Activated CD8-positive, alpha-beta memory T cell treated with anti-CD3 and anti-CD28 coated beads, Interleukin-2, amount 50 U/mL, for 48 hours (primary cell): Measurements from ENCODE around the gene ARCN1.

Experiments used
- DNase-seq: peaks from one replicate; pipeline ENCODE4 v3.0.0-alpha.2; 2020

Gene ARCN1

DNA sequence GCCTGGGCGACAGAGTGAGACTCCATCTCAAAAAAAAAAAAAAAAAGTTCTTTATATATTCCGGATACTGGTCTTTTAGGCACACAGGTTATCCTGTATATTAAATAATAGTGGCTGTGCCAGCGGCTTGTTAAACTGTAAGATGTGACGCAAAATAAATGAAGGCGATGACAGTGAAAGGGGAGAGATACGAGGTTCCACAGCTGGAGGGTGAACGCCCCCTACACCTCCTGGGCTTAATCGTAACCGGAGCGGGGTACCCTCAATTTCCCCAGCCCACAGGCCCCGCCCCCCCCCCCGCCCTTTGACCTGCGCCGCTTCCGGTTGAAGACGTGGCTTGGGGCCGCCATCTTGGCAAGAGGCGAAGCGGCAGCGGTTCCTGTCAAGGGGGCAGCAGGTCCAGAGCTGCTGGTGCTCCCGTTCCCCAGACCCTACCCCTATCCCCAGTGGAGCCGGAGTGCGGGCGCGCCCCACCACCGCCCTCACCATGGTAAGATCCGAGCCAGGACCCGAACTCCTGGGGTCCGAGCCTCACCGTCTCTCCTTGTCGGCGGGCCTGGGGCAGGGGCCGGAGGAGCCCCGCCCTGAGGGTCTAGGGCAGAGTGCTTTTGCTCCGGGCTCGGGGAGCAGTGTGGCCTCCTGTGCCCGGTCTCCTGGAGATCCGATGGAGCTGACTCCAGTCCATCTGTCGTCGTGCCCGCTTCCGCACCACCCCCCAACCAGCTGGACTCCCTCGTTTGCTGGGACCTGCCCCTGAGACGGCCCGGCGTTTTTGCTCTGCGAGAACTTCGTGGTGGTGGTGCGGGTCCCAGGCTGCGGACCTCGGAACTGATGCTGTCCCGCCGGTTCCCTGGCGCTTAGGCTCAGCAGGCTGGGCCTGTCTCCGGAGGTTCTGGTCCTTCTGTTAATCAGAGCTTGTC, at the start of gene ARCN1:
Gene ARCN1, plus strand, starts transcription at position 349 of the 920 bp plus-strand sequence. Its CDS starts 139 bp downstream, at position 488.
- peak; percentile 86 for DNase-seq

DNA sequence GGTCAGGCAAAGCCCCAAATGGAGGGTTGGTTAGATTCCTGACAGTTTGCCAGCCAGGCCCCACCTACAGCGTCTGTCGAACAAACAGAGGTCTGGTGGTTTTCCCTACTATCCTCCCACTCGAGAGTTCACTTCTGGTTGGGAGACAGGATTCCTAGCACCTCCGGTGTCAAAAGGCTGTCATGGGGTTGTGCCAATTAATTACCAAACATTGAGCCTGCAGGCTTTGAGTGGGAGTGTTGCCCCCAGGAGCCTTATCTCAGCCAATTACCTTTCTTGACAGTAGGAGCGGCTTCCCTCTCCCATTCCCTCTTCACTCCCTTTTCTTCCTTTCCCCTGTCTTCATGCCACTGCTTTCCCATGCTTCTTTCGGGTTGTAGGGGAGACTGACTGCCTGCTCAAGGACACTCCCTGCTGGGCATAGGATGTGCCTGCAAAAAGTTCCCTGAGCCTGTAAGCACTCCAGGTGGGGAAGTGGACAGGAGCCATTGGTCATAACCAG, 49.6 kb upstream of the ARCN1 start:
- DNase-seq, result no peak

DNA sequence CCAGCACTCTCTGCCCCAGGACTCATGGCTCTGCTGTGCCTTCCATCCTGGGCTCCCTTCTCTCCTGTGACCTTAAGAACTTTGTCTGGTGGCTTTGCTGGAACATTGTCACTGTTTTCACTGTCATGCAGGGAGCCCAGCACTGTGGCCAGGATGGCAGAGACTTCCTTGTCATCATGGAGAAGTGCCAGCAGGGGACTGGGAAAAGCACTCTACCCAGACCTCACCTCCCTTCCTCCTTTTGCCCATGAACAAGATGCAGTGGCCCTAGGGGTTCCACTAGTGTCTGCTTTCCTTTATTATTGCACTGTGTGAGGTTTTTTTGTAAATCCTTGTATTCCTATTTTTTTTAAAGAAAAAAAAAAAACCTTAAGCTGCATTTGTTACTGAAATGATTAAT, 47.9 kb upstream of the ARCN1 start:
- DNase-seq, result no peak

DNA sequence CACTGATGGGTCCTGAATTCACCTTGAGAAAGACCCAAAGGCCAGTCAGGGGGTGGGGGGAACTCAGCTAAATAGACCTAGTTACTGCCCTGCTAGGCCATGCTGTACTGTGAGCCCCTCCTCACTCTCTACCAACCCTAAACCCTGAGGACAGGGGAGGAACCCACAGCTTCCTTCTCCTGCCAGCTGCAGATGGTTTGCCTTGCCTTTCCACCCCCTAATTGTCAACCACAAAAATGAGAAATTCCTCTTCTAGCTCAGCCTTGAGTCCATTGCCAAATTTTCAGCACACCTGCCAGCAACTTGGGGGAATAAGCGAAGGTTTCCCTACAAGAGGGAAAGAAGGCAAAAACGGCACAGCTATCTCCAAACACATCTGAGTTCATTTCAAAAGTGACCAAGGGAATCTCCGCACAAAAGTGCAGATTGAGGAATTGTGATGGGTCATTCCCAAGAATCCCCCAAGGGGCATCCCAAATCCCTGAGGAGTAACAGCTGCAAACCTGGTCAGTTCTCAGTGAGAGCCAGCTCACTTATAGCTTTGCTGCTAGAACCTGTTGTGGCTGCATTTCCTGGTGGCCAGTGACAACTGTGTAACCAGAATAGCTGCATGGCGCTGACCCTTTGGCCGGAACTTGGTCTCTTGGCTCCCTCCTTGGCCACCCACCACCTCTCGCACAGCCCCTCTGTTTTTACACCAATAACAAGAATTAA, 47.3 kb upstream of the ARCN1 start:
- no peak for DNase-seq

DNA sequence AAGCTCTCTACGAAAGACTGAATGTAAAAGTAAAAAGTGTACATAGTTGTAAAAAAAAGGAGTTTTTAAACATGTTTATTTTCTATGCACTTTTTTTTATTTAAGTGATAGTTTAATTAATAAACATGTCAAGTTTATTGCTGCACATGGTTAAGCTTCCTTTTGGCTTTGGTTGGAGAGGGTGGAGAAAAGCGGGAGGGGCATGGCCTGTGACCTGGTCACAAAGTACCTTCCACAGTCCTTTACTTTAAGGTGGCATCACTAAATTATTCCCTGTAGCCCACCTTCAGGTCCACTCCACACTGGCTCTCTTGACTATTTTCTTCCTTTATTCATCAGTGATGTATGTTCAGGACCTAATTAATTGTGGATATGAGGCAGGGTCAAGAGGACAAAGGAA, 45.5 kb upstream of the ARCN1 start:
- DNase-seq, result no peak

DNA sequence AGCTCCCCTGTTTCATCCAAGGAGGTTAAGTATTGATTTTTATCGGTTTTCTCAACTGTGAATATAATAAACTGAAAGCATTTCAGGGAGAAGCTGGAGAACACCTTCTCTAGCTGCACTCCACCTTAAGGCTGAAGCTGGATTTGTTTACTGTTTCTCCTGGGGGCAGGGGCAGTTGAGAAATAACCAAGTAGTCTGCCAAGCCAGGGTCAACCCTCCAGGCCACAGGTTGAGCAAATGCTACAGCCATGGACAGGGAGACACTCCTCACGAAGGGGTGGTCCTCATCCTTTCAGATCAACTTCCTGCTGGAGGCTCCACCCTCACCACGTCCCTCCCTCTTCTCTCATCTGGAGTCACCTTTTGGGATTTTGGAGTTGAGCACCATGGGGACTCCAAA, 45.1 kb upstream of the ARCN1 start, which contains the start of gene TTC36:
Gene TTC36, plus strand, starts transcription at position 366 of the 400 bp plus-strand sequence. Its CDS starts 21 bp downstream, at position 387.
- DNase-seq, result no peak

DNA sequence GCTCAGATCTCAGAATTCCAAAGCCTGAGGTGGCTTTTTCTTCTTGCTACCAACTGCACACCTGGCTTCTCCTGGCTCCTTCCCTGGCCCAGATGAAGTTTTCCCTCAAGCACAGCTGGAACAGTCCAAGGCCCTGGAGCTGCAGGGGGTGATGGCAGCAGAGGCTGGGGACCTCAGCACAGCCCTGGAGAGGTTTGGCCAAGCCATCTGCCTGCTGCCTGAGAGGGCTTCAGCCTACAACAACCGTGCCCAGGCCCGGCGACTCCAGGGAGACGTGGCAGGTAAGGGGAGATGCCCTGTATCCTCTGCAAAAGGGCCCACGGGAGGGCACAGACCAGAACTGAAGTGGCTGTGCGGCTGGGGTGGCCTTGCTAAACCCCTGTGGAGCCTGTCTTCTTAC, 43.7 kb upstream of the ARCN1 start:
- DNase-seq, result no peak

DNA sequence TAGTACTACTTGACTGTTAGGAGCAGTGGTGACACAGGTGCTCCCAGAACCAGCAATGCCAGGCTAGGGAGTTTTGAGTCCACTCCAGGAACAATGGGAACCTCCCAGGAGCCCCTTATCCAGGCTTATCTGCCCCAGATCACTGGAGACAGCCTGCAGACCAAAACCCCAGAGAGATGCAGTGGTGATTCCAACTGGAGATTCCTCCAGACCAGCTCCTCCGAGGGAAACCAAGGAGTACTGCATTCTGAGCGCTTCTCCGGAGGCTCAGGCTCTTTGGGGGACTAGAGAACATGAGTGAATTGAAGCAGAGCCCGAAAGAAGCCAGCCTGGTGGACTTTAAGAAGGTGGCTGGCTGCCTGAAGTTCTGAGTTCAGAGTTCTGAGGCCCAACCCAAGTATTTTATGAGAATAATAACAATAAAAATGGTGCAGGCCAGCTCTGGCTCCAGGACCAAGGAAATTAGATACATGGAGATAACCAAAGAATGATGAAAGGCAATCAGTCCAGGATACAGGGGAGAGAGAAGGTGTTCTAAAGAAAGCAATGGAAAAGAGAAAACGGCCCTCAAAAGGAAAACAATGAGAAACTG, 42.5 kb upstream of the ARCN1 start:
- no peak for DNase-seq

DNA sequence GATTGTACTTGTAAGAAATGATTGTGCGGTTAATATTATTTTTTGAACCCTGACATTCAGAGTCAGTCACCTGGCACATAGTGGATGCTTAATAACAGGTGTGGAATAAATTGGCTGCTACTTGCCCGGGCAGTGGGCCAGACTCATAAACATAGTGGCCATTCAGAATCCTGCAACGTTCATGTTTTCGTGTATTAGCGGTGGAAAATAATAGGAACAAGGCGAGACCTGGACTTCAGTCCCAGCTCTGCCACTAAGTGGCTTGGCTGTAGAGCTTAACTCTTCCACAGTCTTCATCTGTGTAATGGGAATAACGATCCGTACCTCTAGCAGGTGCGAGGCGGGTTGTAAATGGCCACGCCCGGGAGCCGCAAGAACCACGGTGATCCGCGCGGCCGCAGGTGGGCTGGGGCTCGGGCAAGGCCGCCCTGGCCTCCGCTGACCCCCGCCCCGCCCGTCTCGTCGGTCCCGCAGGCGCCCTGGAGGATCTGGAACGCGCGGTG, 42.0 kb upstream of the ARCN1 start:
- no peak for DNase-seq

DNA sequence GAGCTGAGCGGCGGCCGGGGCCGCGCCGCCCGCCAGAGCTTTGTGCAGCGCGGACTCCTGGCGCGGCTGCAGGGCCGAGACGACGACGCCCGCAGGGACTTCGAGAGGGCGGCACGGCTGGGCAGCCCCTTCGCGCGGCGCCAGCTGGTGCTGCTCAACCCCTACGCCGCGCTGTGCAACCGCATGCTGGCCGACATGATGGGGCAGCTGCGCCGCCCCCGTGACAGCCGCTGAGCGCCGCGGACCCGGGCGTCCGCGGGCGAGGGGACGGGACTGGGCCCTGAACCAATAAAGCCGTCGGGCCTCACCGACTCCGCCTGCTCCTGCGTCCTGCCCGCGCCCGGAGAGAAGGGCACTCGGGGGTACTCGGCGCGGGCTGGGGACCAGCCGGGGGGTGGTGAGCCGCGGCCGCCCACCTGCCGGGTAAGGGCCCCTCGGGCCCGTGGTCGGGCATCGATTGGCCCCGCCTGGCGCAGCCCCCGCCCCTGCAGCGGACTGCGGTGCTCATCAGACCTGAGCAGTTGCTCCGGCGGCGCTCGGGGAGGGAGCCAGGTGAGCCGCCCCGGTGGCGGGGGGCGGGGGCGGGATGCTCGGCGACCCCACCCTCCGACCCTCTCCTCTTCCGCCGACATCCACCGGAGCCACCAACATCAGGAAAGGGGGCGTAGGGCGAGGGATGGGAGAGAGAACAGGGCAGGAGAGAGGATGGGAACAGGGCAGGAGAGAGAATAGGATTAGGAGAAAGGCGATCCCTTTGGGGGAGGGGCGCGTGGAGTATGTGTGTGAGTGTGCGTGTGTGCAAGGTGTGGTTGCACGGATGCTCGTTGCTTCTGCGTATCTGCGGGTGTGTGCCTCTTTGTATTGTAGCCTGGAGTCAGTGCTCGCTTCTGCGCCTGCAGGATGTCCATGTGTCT, 41.3 kb upstream of the ARCN1 start, which contains the start of gene TMEM25:
Gene TMEM25, plus strand, starts transcription at position 510 of the 914 bp plus-strand sequence. CDS start 610 bp downstream, outside the sequence.
- DNase-seq, result peak; percentile 86

DNA sequence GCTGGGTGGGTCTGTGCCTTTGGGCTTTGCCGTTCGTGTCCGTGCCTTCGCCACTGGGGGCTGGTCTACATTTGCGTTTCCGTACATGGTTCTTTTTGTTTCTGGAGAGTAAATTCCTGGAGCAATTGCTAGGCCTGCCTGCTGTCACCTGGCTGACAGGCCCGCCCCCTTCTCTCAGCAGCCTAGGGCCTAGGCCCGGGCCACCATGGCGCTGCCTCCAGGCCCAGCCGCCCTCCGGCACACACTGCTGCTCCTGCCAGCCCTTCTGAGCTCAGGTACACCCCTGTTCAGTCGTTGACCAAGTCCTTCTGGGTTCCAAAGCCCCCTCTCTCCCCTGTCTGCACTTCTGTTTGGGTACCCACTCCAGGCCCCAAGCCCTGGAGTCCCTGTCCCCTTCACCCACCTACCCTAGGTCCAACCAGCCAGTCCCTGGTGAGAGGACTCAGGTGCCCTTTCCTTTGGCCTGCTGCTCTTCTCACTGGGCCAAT, 40.6 kb upstream of the ARCN1 start:
- no peak for DNase-seq

DNA sequence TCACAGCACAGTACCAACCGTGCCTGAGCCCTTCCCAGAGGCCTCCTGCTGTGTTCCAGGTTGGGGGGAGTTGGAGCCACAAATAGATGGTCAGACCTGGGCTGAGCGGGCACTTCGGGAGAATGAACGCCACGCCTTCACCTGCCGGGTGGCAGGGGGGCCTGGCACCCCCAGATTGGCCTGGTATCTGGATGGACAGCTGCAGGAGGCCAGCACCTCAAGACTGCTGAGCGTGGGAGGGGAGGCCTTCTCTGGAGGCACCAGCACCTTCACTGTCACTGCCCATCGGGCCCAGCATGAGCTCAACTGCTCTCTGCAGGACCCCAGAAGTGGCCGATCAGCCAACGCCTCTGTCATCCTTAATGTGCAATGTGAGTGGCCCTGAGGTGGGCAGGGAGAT, 40.1 kb upstream of the ARCN1 start:
- DNase-seq, result no peak

DNA sequence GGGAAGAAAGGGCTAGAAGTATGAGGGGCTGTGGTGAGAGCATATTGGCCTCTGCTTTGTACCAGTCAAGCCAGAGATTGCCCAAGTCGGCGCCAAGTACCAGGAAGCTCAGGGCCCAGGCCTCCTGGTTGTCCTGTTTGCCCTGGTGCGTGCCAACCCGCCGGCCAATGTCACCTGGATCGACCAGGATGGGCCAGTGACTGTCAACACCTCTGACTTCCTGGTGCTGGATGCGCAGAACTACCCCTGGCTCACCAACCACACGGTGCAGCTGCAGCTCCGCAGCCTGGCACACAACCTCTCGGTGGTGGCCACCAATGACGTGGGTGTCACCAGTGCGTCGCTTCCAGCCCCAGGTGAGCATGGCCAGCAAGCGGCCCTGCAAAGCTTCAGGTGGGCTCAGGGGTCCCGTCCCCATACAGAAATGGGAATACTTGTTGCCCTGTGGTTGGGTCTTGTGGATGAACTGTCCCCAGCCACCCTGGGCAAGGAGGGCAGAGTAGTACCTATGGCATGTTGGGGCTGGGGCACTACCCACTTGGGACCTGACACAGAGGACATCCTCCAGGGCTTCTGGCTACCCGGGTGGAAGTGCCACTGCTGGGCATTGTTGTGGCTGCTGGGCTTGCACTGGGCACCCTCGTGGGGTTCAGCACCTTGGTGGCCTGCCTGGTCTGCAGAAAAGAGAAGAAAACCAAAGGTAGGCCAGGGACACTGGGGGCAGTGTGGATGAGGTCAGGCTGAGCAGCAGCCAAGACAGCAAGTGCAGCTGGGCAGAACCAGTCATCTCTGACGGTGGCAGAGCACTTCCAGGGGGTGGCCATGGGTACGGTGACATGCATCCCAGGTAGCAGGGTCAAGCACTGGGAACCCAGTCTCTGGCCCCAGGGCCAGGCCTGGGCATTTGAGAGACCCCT, 39.1 kb upstream of the ARCN1 start:
- DNase-seq, result no peak

DNA sequence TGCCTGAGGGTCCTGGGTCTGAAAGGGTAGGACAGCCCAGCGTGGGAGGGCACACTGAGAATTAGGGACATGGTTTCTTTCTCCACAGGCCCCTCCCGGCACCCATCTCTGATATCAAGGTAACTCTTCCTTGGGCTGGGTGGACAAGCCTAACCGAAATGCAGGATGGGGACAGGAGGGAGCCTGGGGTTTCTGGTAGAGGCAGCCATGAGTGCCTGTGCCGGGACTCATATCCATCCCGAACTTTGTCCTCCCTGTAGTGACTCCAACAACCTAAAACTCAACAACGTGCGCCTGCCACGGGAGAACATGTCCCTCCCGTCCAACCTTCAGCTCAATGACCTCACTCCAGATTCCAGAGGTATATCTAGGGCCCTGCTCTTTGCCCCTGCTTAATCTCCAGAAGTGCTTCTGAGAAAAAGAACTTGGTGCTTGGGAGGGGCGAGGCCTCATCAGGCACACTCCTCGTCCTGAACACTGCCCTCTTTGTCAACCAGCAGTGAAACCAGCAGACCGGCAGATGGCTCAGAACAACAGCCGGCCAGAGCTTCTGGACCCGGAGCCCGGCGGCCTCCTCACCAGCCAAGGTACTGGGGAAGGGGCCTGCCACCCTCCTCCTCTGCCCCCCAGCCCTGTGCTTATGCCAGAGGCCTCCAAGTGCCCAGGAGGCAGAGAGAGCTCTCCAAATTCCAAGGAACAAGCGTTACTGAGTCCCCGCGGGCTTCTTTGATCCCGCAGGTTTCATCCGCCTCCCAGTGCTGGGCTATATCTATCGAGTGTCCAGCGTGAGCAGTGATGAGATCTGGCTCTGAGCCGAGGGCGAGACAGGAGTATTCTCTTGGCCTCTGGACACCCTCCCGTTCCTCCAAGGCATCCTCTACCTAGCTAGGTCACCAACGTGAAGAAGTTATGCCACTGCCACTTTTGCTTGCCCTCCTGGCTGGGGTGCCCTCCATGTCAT, 38.2 kb upstream of the ARCN1 start:
- DNase-seq, result no peak

DNA sequence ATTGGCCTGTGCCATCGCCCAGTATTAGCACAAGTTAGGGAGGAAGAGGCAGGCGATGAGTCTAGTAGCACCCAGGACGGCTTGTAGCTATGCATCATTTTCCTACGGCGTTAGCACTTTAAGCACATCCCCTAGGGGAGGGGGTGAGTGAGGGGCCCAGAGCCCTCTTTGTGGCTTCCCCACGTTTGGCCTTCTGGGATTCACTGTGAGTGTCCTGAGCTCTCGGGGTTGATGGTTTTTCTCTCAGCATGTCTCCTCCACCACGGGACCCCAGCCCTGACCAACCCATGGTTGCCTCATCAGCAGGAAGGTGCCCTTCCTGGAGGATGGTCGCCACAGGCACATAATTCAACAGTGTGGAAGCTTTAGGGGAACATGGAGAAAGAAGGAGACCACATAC, 36.9 kb upstream of the ARCN1 start:
- no peak for DNase-seq

DNA sequence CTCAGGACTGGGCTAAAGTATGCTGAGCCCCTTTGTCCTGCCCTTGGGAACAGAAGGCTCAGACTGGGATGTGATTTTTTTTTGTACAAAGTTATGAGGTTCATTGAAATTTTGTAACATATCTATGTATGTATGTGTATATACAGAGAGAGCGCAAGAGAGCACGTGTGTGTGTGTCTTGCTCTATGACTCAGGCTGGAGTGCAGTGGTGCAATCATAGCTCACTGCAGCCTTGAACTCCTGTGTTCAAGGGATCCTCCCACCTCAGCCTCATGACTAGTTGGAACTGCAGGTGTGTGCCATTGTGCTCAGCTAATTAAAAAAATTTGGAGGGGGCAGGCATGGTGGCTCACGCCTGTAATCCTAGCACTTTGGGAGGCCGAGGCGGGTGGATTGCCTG, 35.5 kb upstream of the ARCN1 start:
- DNase-seq, result no peak

DNA sequence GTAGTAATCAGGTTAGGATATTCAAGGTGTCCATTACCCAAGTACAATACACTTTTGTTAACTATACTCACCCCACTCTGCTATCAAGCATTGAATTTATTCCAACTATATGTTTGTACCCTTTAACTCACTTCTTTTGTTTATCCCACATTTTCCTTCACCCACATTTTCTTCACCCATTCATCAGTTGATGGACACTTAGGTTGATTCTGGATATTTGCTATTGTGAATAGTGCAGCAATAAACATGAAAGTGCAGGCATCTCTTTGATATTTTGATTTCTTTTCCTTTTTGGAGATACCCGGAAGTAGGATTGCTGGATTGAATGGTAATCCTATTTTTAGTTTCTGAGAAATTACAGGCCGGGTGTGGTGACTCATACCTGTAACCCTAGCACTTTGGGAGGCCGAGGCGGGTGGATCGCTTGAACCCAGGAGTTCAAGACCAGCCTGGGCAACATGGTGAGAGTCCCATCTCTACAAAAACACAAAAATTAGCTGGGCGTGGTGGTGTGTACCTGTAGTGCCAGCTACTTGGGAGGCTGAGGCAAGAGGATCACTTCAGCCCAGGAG, 34.7 kb upstream of the ARCN1 start:
- no peak for DNase-seq

DNA sequence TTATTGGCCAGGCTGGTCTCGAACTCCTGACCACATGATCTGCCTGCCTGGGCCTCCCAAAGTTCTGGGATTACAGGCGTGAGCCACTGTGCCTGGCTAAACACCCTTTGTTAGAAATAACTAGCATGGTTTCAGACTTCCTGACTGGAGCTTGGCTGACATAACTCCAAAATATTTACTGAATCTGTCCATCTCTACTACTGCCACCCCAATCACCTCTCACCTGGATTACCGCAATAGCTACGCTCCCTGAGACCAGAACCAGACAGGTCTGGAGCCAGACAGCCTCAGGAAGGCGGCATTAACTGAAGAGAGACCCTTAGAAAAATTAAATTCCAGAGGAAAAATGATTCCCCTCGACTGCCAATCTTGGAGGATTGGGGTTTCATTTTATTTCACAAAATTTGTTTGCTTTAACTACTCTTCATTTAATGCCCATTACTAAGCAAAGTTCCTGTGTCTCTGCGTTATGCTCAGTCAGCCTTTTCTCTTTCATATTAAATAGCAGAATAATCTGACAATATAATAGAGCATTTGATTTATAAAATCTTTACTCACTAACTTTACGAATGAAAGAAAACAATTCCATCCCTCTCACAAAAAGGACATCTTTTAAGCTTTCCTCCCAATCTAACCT, 28.1 kb upstream of the ARCN1 start:
- DNase-seq, result no peak

DNA sequence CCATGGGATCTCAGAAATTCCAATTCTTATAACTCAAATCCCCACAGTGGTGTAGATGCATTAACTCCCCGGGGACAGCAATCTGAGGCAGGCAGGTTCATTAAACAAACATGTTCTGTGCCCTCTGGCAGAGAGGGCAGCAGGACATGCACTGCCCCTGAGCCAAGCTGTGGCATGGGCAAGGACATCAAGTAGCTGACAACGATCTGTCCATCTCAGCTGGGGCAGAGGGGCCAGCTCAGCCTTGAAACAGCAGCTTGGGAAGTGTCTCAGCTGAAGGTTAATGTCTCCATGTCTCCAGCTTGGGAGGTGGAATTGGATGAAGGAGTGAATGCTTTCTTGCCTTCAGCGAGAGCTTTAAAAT, 27.6 kb upstream of the ARCN1 start:
- DNase-seq, result no peak
